SKM-1 (cell line): ENCODE results near the gene RANBP1.
A peak's percentile ranks its signal among the peaks of the same experiment; 100 is the strongest.
"Not testable (repeated sequence)": the region's sequence is repeated elsewhere in the genome, so short reads cannot be mapped to it uniquely, and the experiment has no call there.

Experiments
- DNase-seq: peaks from one replicate; lab custom pipeline; 2025; ENCODE audit not compliant: unreplicated experiment; lab: John Stamatoyannopoulos, UW

The RANBP1 gene

GRCh38 chr22:20149257-20150250, 33.6 kb downstream of the RANBP1 start:
- no peak for DNase-seq

- DNase-seq: no peak
Observed at GRCh38 chr22:20150381-20151275, 34.7 kb downstream of the RANBP1 start, which contains the start of gene CCDC188. Gene CCDC188 (minus strand): TSS chr22:20151055. CDS start chr22:20150986, 69 bp downstream.

GRCh38 chr22:20151276-20151588, 35.3 kb downstream of the RANBP1 start:
- DNase-seq: no peak

GRCh38 chr22:20152464-20152890, 36.6 kb downstream of the RANBP1 start:
- DNase-seq: no peak

GRCh38 chr22:20153945-20154344, 38.0 kb downstream of the RANBP1 start:
- DNase-seq: no peak

GRCh38 chr22:20154602-20155187, 38.8 kb downstream of the RANBP1 start:
- no peak for DNase-seq

GRCh38 chr22:20155330-20156041, 39.6 kb downstream of the RANBP1 start:
- DNase-seq: no peak

- no peak for DNase-seq
Observed at GRCh38 chr22:20156042-20156389, 40.1 kb downstream of the RANBP1 start.

- DNase-seq: peak; percentile 15
Observed at GRCh38 chr22:20156611-20157429, 40.9 kb downstream of the RANBP1 start.

- DNase-seq: no peak
Observed at GRCh38 chr22:20157430-20158183, 41.7 kb downstream of the RANBP1 start.

- no peak for DNase-seq
Observed at GRCh38 chr22:20158391-20159036, 42.6 kb downstream of the RANBP1 start.

GRCh38 chr22:20159076-20159475, 43.2 kb downstream of the RANBP1 start:
- DNase-seq: no peak

GRCh38 chr22:20159531-20159930, 43.6 kb downstream of the RANBP1 start:
- DNase-seq: not testable (repeated sequence)

- DNase-seq: no peak
Observed at GRCh38 chr22:20160041-20160440, 44.1 kb downstream of the RANBP1 start.

- DNase-seq: no peak
Observed at GRCh38 chr22:20164863-20165262, 49.0 kb downstream of the RANBP1 start.

- no peak for DNase-seq
Observed at GRCh38 chr22:20165421-20165820, 49.5 kb downstream of the RANBP1 start.

GRCh38 chr22:20165913-20166312, 50.0 kb downstream of the RANBP1 start:
- no peak for DNase-seq

GRCh38 chr22:20166703-20167102, 50.8 kb downstream of the RANBP1 start:
- no peak for DNase-seq
